Type B pancreatic cell (in vitro differentiated cells): ENCODE results near the gene RNF141. TPM values are rescaled to one million over a fixed set of nuclear protein-coding genes. Genes with fewer than 3 reads are reported as not detected.
A peak's percentile ranks its signal among the peaks of the same experiment; 100 is the strongest.

ENCODE experiments used
- DNase-seq: peaks from one replicate; pipeline ENCODE4 v3.0.0; 2021; ENCODE audit warnings: mixed read lengths; ENCODE audit not compliant: unreplicated experiment; ENCODE audit errors: extremely low spot score
- H3K27ac Mint-ChIP-seq: 2 replicates; pipeline ENCODE4 v1.8.0; 2021; ENCODE audit warnings: mild to moderate bottlenecking, mixed read lengths
- H3K27me3 Mint-ChIP-seq: 2 replicates; pipeline ENCODE4 v1.8.0; 2021; ENCODE audit warnings: mixed read lengths
- H3K36me3 Mint-ChIP-seq: 2 replicates; pipeline ENCODE4 v1.8.0; 2021; ENCODE audit warnings: mixed read lengths
- H3K4me1 Mint-ChIP-seq: one replicate; pipeline ENCODE4 v1.8.0; 2021; ENCODE audit warnings: mixed read lengths; ENCODE audit not compliant: unreplicated experiment
- H3K4me3 Mint-ChIP-seq: 2 replicates; pipeline ENCODE4 v1.8.0; 2021; ENCODE audit warnings: mild to moderate bottlenecking, mixed read lengths
- H3K9me3 Mint-ChIP-seq: 2 replicates; pipeline ENCODE4 v1.8.0; 2021; ENCODE audit warnings: mixed read lengths
- CTCF ChIP-seq: fragments of 200-600 bp; sonication (generic); conservative IDR thresholded peaks from 2 replicates; pipeline ENCODE4 v1.5.0; 2021; ENCODE audit warnings: antibody characterized with exemption, mild to moderate bottlenecking
- total RNA-seq: library from RNA; stranded (reverse); gene quantifications from 2 replicates; pipeline ENCODE4 v1.2.1, GENCODE V29; 2021; ENCODE audit warnings: low replicate concordance

Gene RNF141
- total RNA-seq, 1 donor from 2014 or later, result 43.2 TPM

DNA sequence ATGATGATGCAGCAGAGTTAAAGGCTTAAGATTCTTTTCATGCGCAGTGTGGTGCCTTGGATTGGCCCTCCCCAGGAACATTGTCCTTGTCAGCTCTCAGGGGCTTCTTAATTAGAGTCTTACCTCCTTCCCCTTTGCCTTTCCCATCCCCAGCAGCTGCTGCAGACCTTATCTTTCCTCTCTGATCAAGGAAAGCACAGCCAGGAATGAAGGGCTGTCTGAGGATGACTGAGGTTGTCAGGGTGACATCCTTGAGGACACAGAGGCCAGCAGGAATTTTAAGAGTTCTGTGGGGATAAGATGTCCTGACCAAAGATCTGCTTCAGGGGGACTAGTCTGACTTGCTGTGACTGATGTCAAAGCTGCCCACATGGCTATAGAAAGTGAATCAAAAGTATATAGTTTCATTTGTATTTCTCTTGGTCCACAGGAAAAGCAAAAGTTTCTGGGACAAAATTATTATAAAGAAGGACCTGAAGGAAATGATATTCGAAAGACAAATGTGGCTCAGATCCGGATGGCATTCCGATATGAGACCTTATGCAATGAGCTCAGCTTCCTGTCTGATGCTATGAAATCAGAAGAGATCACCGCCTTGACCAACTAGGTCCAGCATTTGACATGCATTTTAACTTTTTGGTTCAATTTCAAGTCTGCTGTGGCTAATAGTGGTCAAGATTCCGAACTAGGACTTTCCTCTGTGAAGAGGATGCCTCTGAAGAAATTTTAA is 35.5 kb downstream of the RNF141 start:
- H3K4me1 Mint-ChIP-seq, result peaks cover 9% of the 10 kb centered on the region
- peaks cover 4% of the 10 kb centered on the region for H3K36me3 Mint-ChIP-seq
- H3K9me3 Mint-ChIP-seq, result no peaks in the 10 kb centered on the region
- H3K27me3 Mint-ChIP-seq, result no peaks in the 10 kb centered on the region
- DNase-seq, result no peak
- H3K4me3 Mint-ChIP-seq, result no peak overlapping the region
- no peak overlapping the region for H3K27ac Mint-ChIP-seq
- TF ChIP-seq CTCF, result no peak

DNA sequence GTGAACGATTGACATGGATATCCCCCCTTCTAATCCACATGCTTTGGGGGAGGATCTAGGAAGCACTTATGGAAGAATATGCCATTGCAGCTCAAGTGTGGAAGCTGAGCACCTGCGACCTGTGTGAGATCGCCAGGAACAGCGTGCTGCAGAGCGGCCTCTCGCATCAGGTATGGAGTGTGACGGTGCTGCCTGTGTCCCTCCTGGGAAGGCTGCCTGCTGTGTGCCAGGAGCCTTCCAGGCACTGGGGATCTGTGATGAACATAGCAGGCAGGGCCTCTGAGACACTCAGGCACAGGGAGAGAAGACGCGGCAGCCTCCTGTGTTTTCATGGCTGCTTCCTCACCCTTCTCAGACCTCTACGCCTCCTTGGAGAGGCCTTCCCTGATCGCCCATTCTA is 36.5 kb downstream of the RNF141 start:
- no peak for TF ChIP-seq CTCF
- H3K4me3 Mint-ChIP-seq, result no peak overlapping the region
- no peak overlapping the region for H3K27ac Mint-ChIP-seq
- peaks cover 8% of the 10 kb centered on the region for H3K36me3 Mint-ChIP-seq
- H3K9me3 Mint-ChIP-seq, result no peaks in the 10 kb centered on the region
- peaks cover 9% of the 10 kb centered on the region for H3K4me1 Mint-ChIP-seq
- peak; percentile 43 for DNase-seq
- H3K27me3 Mint-ChIP-seq, result no peaks in the 10 kb centered on the region

DNA sequence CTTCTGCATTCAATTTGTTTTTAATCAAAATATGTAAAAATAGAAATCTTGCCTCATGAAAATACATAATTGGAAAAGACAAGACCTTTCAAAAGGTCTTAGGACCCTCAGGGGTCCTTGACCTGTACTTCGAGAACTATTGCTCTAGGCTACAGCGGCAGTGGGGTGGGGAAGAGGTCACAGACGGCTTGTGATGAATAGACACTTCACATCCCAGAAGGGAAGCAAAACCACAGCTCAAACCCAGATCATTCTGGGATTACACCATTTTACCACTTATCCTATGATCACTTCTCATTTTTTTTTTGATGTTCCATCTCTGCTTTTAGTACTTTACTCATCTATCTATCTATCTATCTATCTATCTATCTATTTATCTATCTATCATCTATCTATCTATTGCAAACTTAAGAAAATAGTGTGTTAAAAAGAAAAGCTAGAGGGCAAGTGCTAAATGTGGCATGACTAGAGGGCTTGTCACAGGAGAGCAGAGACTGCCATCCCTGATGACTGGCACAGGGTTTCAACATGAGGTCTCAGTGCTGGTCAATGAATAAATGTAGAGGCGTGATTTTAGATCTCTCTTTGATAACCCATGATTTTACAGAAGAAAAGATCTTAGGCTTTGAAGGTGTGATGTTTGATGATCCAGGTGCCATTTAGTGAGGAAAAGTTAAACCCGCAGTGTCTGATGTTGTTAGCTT is 37.1 kb downstream of the RNF141 start:
- Mint-ChIP-seq H3K4me3 (no peak overlapping the region), H3K9me3 (no peaks in the 10 kb centered on the region), H3K27ac (no peak overlapping the region), H3K4me1 (peaks cover 9% of the 10 kb centered on the region), H3K36me3 (peaks cover 8% of the 10 kb centered on the region), H3K27me3 (no peaks in the 10 kb centered on the region)
- DNase-seq, result no peak
- no peak for TF ChIP-seq CTCF

DNA sequence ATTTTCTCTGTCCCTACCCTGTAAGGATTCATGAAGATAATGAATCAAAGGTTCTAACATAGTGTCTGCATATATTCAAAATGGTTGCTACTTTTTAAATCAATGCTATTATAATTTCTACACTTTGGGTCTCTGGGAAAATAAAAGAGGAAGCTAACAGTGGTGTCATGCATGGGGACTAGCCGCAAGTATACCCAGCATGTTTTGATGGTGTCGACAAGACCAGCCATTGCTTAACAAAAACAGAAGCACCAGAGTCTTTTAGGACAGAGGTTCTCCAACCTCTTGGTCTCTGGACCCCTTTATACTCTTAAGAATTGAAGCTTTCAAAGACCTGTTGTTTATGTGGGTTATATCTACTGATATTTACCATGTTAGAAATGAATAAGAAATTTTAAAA is 37.8 kb downstream of the RNF141 start:
- no peak for TF ChIP-seq CTCF
- H3K4me1 Mint-ChIP-seq, result peaks cover 9% of the 10 kb centered on the region
- H3K4me3 Mint-ChIP-seq, result no peak overlapping the region
- H3K27me3 Mint-ChIP-seq, result no peaks in the 10 kb centered on the region
- DNase-seq, result no peak
- H3K36me3 Mint-ChIP-seq, result peaks cover 8% of the 10 kb centered on the region
- no peak overlapping the region for H3K27ac Mint-ChIP-seq
- H3K9me3 Mint-ChIP-seq, result no peaks in the 10 kb centered on the region

DNA sequence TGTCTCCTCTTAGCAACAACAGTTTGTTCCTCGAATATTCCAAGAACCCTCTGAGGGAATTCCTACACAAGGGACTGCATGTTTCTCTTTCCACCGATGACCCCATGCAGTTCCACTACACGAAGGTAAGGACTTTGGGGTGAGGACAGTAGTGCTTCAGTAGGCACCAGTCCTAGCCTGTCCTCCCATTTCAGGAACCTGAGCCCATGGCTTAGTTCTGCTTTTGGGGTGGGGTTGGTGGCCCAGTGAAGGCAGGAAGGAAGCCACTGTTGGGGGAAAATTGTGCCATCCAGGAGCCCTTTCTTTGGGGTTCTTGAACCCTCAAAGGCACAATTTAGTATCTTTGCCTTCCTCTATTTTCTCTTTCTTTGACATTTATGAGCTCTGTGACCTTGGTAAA is 38.2 kb downstream of the RNF141 start:
- Mint-ChIP-seq H3K27me3 (no peaks in the 10 kb centered on the region), H3K9me3 (no peaks in the 10 kb centered on the region), H3K27ac (no peak overlapping the region), H3K4me1 (peaks cover 13% of the 10 kb centered on the region), H3K4me3 (no peak overlapping the region), H3K36me3 (peaks cover 8% of the 10 kb centered on the region)
- DNase-seq, result no peak
- TF ChIP-seq CTCF, result no peak
